ENCODE results near the gene CFAP77.

GRCh38 chr9:132384376-132384775 lies 25.6 kb upstream of the CFAP77 start:
- no peak for TF ChIP-seq POLR2A (IDR thresholded peaks at IDR 0.05; ENCODE audit: low read depth, low read length)
- TF ChIP-seq POLR2AphosphoS5 (IDR thresholded peaks at IDR 0.05; ENCODE audit: low read depth, low read length): no peak
- TF ChIP-seq TAF1 (IDR thresholded peaks at IDR 0.05; ENCODE audit: borderline replicate concordance, low read depth, low read length): no peak

Measured in GM12892 (cell line).